Activated T-helper 2 cell treated with anti-CD3 and anti-CD28 coated beads, Interferon-gamma antibody, Interleukin-2, Interleukin-4, amounts not matched to agents 10 μg/mL and 5 μg/mL and 100 μg/mL, durations not matched to agents 14 hours and 24 hours and 36 hours (primary cell): ENCODE data around the gene MYO15B. TPM values are rescaled to one million over a fixed set of nuclear protein-coding genes. Genes with fewer than 3 reads are reported as not detected.

Experiments used
- DNase-seq: peaks from one replicate; pipeline ENCODE4 v3.0.0; 2021; ENCODE audit warnings: low spot score
- H3K27ac Mint-ChIP-seq: one replicate; pipeline ENCODE4 v1.8.0; 2021; ENCODE audit warnings: mixed read lengths
- H3K27me3 Mint-ChIP-seq: one replicate; pipeline ENCODE4 v1.8.0; 2021; ENCODE audit warnings: low read depth, mixed read lengths
- H3K36me3 Mint-ChIP-seq: one replicate; pipeline ENCODE4 v1.8.0; 2021; ENCODE audit warnings: low read depth, mixed read lengths
- H3K4me1 Mint-ChIP-seq: one replicate; pipeline ENCODE4 v1.8.0; 2021; ENCODE audit warnings: low read depth, mixed read lengths
- H3K4me3 Mint-ChIP-seq: one replicate; pipeline ENCODE4 v1.8.0; 2021; ENCODE audit warnings: low read depth, mild to moderate bottlenecking, moderate library complexity, mixed read lengths
- H3K9me3 Mint-ChIP-seq: one replicate; pipeline ENCODE4 v1.8.0; 2021; ENCODE audit warnings: mixed read lengths
- intact Hi-C: fragments of 100-400 bp; cut with micrococcal nuclease; formaldehyde crosslinking; loops from one replicate; pipeline ENCODE4 v1.15.1; 2023
- total RNA-seq: library from RNA; stranded (reverse); gene quantifications from 2 replicates; pipeline ENCODE4 v1.2.3, GENCODE V29; 2022

MYO15B gene
- total RNA-seq, 1 donor from 2014 or later: 33.9 TPM

GRCh38 chr17:75619506-75620431 is 32.2 kb downstream of the MYO15B start:
- no peak overlapping the region for H3K27ac Mint-ChIP-seq
- no peaks in the 10 kb centered on the region for H3K36me3 Mint-ChIP-seq
- no peaks in the 10 kb centered on the region for H3K9me3 Mint-ChIP-seq
- no peaks in the 10 kb centered on the region for H3K4me1 Mint-ChIP-seq
- intact Hi-C loops: no loop called here
- no peak overlapping the region for H3K4me3 Mint-ChIP-seq
- no peaks in the 10 kb centered on the region for H3K27me3 Mint-ChIP-seq
- DNase-seq: no peak

GRCh38 chr17:75621489-75621888 is 33.9 kb downstream of the MYO15B start:
- Mint-ChIP-seq H3K4me1 (no peaks in the 10 kb centered on the region), H3K9me3 (no peaks in the 10 kb centered on the region), H3K4me3 (no peak overlapping the region), H3K36me3 (no peaks in the 10 kb centered on the region), H3K27me3 (no peaks in the 10 kb centered on the region), H3K27ac (no peak overlapping the region)
- intact Hi-C loops: no loop called here
- no peak for DNase-seq

GRCh38 chr17:75622076-75622475 is 34.5 kb downstream of the MYO15B start:
- Mint-ChIP-seq H3K36me3 (no peaks in the 10 kb centered on the region), H3K4me1 (no peaks in the 10 kb centered on the region), H3K9me3 (no peaks in the 10 kb centered on the region), H3K27ac (no peak overlapping the region), H3K27me3 (no peaks in the 10 kb centered on the region), H3K4me3 (no peak overlapping the region)
- DNase-seq: no peak
- intact Hi-C loops: no loop called here

- no peaks in the 10 kb centered on the region for H3K4me1 Mint-ChIP-seq
- intact Hi-C loops: no loop called here
- no peaks in the 10 kb centered on the region for H3K27me3 Mint-ChIP-seq
- no peak overlapping the region for H3K4me3 Mint-ChIP-seq
- no peak for DNase-seq
- no peaks in the 10 kb centered on the region for H3K36me3 Mint-ChIP-seq
- no peak overlapping the region for H3K27ac Mint-ChIP-seq
- H3K9me3 Mint-ChIP-seq: no peaks in the 10 kb centered on the region
These were observed 35.2 kb downstream of the MYO15B start for GRCh38 chr17:75622771-75623273.

GRCh38 chr17:75623386-75623785 is 35.8 kb downstream of the MYO15B start:
- no peak overlapping the region for H3K4me3 Mint-ChIP-seq
- intact Hi-C loops: no loop called here
- no peaks in the 10 kb centered on the region for H3K9me3 Mint-ChIP-seq
- H3K27ac Mint-ChIP-seq: no peak overlapping the region
- DNase-seq: no peak
- H3K4me1 Mint-ChIP-seq: no peaks in the 10 kb centered on the region
- H3K36me3 Mint-ChIP-seq: no peaks in the 10 kb centered on the region
- H3K27me3 Mint-ChIP-seq: no peaks in the 10 kb centered on the region

GRCh38 chr17:75624021-75624420 is 36.4 kb downstream of the MYO15B start:
- H3K4me3 Mint-ChIP-seq: no peak overlapping the region
- intact Hi-C loops: no loop called here
- H3K27ac Mint-ChIP-seq: no peak overlapping the region
- H3K27me3 Mint-ChIP-seq: no peaks in the 10 kb centered on the region
- no peak for DNase-seq
- no peaks in the 10 kb centered on the region for H3K9me3 Mint-ChIP-seq
- no peaks in the 10 kb centered on the region for H3K4me1 Mint-ChIP-seq
- H3K36me3 Mint-ChIP-seq: no peaks in the 10 kb centered on the region

- Mint-ChIP-seq H3K4me1 (no peaks in the 10 kb centered on the region), H3K4me3 (no peak overlapping the region), H3K36me3 (no peaks in the 10 kb centered on the region), H3K27ac (no peak overlapping the region), H3K27me3 (no peaks in the 10 kb centered on the region), H3K9me3 (no peaks in the 10 kb centered on the region)
- no peak for DNase-seq
- intact Hi-C loops: no loop called here
These were observed 37.2 kb downstream of the MYO15B start for GRCh38 chr17:75624714-75625345.

GRCh38 chr17:75625813-75626486 is 38.4 kb downstream of the MYO15B start:
- no peaks in the 10 kb centered on the region for H3K4me1 Mint-ChIP-seq
- H3K9me3 Mint-ChIP-seq: no peaks in the 10 kb centered on the region
- DNase-seq: no peak
- no peak overlapping the region for H3K27ac Mint-ChIP-seq
- H3K4me3 Mint-ChIP-seq: no peak overlapping the region
- intact Hi-C loops: no loop called here
- H3K27me3 Mint-ChIP-seq: no peaks in the 10 kb centered on the region
- no peaks in the 10 kb centered on the region for H3K36me3 Mint-ChIP-seq

- DNase-seq: no peak
- Mint-ChIP-seq H3K4me3 (no peak overlapping the region), H3K27ac (no peak overlapping the region), H3K27me3 (no peaks in the 10 kb centered on the region), H3K9me3 (no peaks in the 10 kb centered on the region), H3K36me3 (no peaks in the 10 kb centered on the region), H3K4me1 (no peaks in the 10 kb centered on the region)
- intact Hi-C loops: no loop called here
These were observed 39.0 kb downstream of the MYO15B start for GRCh38 chr17:75626496-75627038.

- H3K27ac Mint-ChIP-seq: no peak overlapping the region
These were observed 39.5 kb downstream of the MYO15B start for GRCh38 chr17:75627094-75627493.

GRCh38 chr17:75628425-75628824 is 40.8 kb downstream of the MYO15B start:
- H3K36me3 Mint-ChIP-seq: no peaks in the 10 kb centered on the region
- intact Hi-C loops: no loop called here
- H3K27ac Mint-ChIP-seq: no peak overlapping the region

More at GRCh38 chr17:75627094-75627493, 39.5 kb downstream of the MYO15B start:
- DNase-seq: no peak
- Mint-ChIP-seq H3K36me3 (no peaks in the 10 kb centered on the region), H3K27me3 (no peaks in the 10 kb centered on the region), H3K4me1 (no peaks in the 10 kb centered on the region), H3K4me3 (no peak overlapping the region), H3K9me3 (no peaks in the 10 kb centered on the region)
- intact Hi-C loops: no loop called here

GRCh38 chr17:75629157-75629556 is 41.6 kb downstream of the MYO15B start:
- Mint-ChIP-seq H3K36me3 (no peaks in the 10 kb centered on the region), H3K4me3 (no peak overlapping the region), H3K4me1 (peaks cover 2% of the 10 kb centered on the region), H3K27me3 (no peaks in the 10 kb centered on the region), H3K27ac (no peak overlapping the region), H3K9me3 (no peaks in the 10 kb centered on the region)
- DNase-seq: no peak
- intact Hi-C loops: no loop called here

More at GRCh38 chr17:75628425-75628824, 40.8 kb downstream of the MYO15B start:
- no peaks in the 10 kb centered on the region for H3K27me3 Mint-ChIP-seq
- no peak overlapping the region for H3K4me3 Mint-ChIP-seq
- H3K4me1 Mint-ChIP-seq: no peaks in the 10 kb centered on the region
- no peaks in the 10 kb centered on the region for H3K9me3 Mint-ChIP-seq
- no peak for DNase-seq
